Fibroblast of skin of back (primary cell): ENCODE data around the gene BAIAP2L2.
A peak's percentile ranks its signal among the peaks of the same experiment; 100 is the strongest.

ENCODE experiments used
- DNase-seq: peaks from one replicate; pipeline ENCODE4 v3.0.0-alpha.2; 2013

Gene BAIAP2L2

GRCh38 chr22:38067761-38068360 is 42.6 kb downstream of the BAIAP2L2 start:
- no peak for DNase-seq

GRCh38 chr22:38067028-38067415 is 43.5 kb downstream of the BAIAP2L2 start:
- DNase-seq, result no peak

GRCh38 chr22:38066381-38067027 is 44.0 kb downstream of the BAIAP2L2 start:
- DNase-seq, result no peak

- DNase-seq, result no peak
Observed at GRCh38 chr22:38065539-38065938, 44.9 kb downstream of the BAIAP2L2 start.

GRCh38 chr22:38062791-38063190 is 47.7 kb downstream of the BAIAP2L2 start:
- no peak for DNase-seq

- peak; percentile 92 for DNase-seq
Observed at GRCh38 chr22:38056969-38057891, 53.3 kb downstream of the BAIAP2L2 start, which contains the start of gene PICK1. Gene PICK1 (plus strand): TSS chr22:38057404. CDS start chr22:38057810, 406 bp downstream.

- peak; percentile 72 for DNase-seq
Observed at GRCh38 chr22:38051900-38052862, 58.3 kb downstream of the BAIAP2L2 start.

GRCh38 chr22:38051261-38051660 is 59.2 kb downstream of the BAIAP2L2 start:
- DNase-seq, result no peak

GRCh38 chr22:38050720-38051119 is 59.8 kb downstream of the BAIAP2L2 start:
- DNase-seq, result no peak

- no peak for DNase-seq
Observed at GRCh38 chr22:38049812-38050619, 60.5 kb downstream of the BAIAP2L2 start.

GRCh38 chr22:38046070-38046748 is 64.3 kb downstream of the BAIAP2L2 start:
- DNase-seq, result no peak

- DNase-seq, result peak; percentile 8
Observed at GRCh38 chr22:38043151-38044039, 67.1 kb downstream of the BAIAP2L2 start.

- no peak for DNase-seq
Observed at GRCh38 chr22:38042488-38042790, 68.0 kb downstream of the BAIAP2L2 start.

- DNase-seq, result no peak
Observed at GRCh38 chr22:38041760-38042487, 68.6 kb downstream of the BAIAP2L2 start.

- peak; percentile 44 for DNase-seq
Observed at GRCh38 chr22:38040953-38041759, 69.3 kb downstream of the BAIAP2L2 start.

- DNase-seq, result no peak
Observed at GRCh38 chr22:38038890-38039812, 71.3 kb downstream of the BAIAP2L2 start.

GRCh38 chr22:38038426-38038825 is 72.1 kb downstream of the BAIAP2L2 start:
- no peak for DNase-seq
